ENCODE results near the gene SRSF3.

Gene SRSF3

GRCh38 chr6:36590237-36590636 is 3.9 kb upstream of the SRSF3 start:
- H3K4me3 ChIP-seq: no peak overlapping the region
- TF ChIP-seq, protein P1, sequence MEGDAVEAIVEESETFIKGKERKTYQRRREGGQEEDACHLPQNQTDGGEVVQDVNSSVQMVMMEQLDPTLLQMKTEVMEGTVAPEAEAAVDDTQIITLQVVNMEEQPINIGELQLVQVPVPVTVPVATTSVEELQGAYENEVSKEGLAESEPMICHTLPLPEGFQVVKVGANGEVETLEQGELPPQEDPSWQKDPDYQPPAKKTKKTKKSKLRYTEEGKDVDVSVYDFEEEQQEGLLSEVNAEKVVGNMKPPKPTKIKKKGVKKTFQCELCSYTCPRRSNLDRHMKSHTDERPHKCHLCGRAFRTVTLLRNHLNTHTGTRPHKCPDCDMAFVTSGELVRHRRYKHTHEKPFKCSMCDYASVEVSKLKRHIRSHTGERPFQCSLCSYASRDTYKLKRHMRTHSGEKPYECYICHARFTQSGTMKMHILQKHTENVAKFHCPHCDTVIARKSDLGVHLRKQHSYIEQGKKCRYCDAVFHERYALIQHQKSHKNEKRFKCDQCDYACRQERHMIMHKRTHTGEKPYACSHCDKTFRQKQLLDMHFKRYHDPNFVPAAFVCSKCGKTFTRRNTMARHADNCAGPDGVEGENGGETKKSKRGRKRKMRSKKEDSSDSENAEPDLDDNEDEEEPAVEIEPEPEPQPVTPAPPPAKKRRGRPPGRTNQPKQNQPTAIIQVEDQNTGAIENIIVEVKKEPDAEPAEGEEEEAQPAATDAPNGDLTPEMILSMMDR (IDR thresholded peaks at IDR 0.05): no peak
- intact Hi-C loops (cut with DNase I; ENCODE audit: low total_unique reads): loop anchor here (5.0 kb wide), 2 partner anchors 43 to 148 kb away; partner anchors contain the start of genes KCTD20, PXT1 and STK38
- H3K9me3 ChIP-seq: no peaks in the 10 kb centered on the region
- peaks cover 0 to 10% (median 8%) of the 10 kb centered on the region in 4 donors for H3K4me1 ChIP-seq
- H3K27me3 ChIP-seq: no peaks in the 10 kb centered on the region
- H3K36me3 ChIP-seq: no peaks in the 10 kb centered on the region
- no peak overlapping the region for H3K27ac ChIP-seq
- peak in 1 of 2 donors; percentile 40 for DNase-seq

GRCh38 chr6:36592221-36592655 is 1.9 kb upstream of the SRSF3 start:
- TF ChIP-seq, protein P1 (IDR thresholded peaks at IDR 0.05): no peak
- Histone ChIP-seq H3K27ac (peak overlapping the region in 1 of 2 donors; percentile 96), H3K4me3 (no peak overlapping the region), H3K27me3 (no peaks in the 10 kb centered on the region), H3K36me3 (peaks cover 6 to 12% (median 7%) of the 10 kb centered on the region in 3 donors), H3K9me3 (no peaks in the 10 kb centered on the region), H3K4me1 (peaks cover 0 to 21% (median 13%) of the 10 kb centered on the region in 4 donors)
- intact Hi-C loops (cut with DNase I; ENCODE audit: low total_unique reads): loop anchor here (5.0 kb wide), 2 partner anchors 45 to 150 kb away; partner anchors contain the start of genes KCTD20, PXT1 and STK38
- peak in 1 of 2 donors; percentile 38 for DNase-seq

DNA sequence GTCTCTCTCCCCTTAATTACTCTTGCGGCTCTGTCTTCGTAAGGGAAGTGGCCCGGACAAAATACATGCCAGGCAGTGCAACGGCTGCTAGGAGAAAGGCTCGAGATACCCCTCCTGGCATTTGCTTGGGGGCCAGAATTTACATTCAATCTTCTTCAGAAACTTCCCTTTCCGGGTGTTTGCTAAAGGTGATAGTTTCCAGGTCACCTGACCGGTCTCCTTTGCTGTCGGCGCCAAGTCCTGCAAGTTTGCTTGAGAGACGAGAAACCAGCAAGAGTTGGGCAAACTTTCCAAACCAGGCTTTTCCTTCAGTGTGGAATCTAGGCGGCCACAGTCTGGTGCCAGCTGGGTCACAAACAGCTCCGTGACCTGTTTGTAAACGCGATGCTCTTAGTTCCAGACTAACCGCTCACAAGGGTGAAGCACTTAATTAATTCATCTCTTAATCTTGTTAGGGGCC is 563 bp upstream of the SRSF3 start:
- Histone ChIP-seq H3K27ac (peak overlapping the region; percentile 94 to 96), H3K4me1 (peaks cover 0 to 34% (median 26%) of the 10 kb centered on the region in 4 donors), H3K4me3 (peak overlapping the region; percentile 61 to 62), H3K9me3 (no peaks in the 10 kb centered on the region), H3K27me3 (no peaks in the 10 kb centered on the region), H3K36me3 (peaks cover 19 to 25% (median 20%) of the 10 kb centered on the region in 3 donors)
- intact Hi-C loops (cut with DNase I; ENCODE audit: low total_unique reads): loop anchor here (5.0 kb wide), 2 partner anchors 46 to 151 kb away; partner anchors contain the start of genes KCTD20, PXT1 and STK38
- DNase-seq: peak; percentile 45 to 76
- TF ChIP-seq, protein P1 (IDR thresholded peaks at IDR 0.05): no peak

DNA sequence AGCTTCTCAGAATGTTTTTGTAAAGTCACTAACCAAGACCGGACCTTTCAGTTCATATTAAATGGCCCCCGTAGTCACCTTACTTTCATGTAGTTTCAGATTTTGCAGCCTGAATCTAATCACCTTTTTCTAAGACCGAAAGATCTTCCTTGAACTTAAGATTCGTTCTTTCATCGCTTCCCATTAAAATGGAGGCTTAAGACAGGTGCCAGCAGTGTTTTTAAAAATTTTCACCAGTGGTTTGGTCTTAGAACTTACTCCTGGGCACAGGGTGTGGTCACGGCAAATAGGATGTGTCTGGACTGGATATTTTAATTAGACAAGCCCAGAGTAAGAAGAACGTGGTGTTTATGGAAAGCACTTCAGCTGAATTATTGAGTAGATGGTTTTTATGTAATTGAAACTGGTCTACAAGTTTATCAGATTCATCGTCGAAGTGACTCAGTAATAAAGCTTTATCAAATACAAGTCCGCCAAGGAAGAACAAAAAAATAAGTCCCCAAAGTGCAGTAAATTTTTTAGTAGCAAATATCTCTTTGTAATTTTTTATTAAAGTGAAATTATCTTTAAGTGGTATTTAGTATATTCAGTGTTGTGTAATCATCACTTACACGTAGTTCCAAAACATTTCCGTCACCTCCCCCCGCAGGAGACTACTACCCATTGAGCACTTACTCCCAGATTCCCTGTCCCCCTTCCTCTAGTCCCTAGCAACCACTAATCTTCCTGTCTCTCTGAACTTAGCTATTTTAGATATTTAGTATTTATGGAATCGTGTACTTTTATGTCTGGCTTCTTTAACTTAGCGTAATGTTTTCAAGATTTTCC is 868 bp downstream of the SRSF3 start:
- H3K36me3 ChIP-seq: peaks cover 33 to 39% (median 34%) of the 10 kb centered on the region in 3 donors
- TF ChIP-seq, protein P1 (IDR thresholded peaks at IDR 0.05): no peak
- H3K27ac ChIP-seq: peak overlapping the region; percentile 94 to 96
- intact Hi-C loops (cut with DNase I; ENCODE audit: low total_unique reads): loop anchor here (5.0 kb wide), 2 partner anchors 48 to 153 kb away; partner anchors contain the start of genes KCTD20, PXT1 and STK38
- no peaks in the 10 kb centered on the region for H3K9me3 ChIP-seq
- no peaks in the 10 kb centered on the region for H3K27me3 ChIP-seq
- H3K4me3 ChIP-seq: peak overlapping the region; percentile 61 to 62
- peaks cover 0 to 49% (median 36%) of the 10 kb centered on the region in 4 donors for H3K4me1 ChIP-seq
- DNase-seq: peak; percentile 75

GRCh38 chr6:36596356-36596755 is 2.2 kb downstream of the SRSF3 start:
- intact Hi-C loops (cut with DNase I; ENCODE audit: low total_unique reads): no loop called here
- Histone ChIP-seq H3K27me3 (no peaks in the 10 kb centered on the region), H3K27ac (peak overlapping the region; percentile 94 to 96), H3K9me3 (no peaks in the 10 kb centered on the region), H3K36me3 (peaks cover 46 to 49% (median 47%) of the 10 kb centered on the region in 3 donors), H3K4me3 (peak overlapping the region; percentile 61 to 62), H3K4me1 (peaks cover 0 to 62% (median 46%) of the 10 kb centered on the region in 4 donors)
- TF ChIP-seq, protein P1 (IDR thresholded peaks at IDR 0.05): no peak
- peak in 1 of 2 donors; percentile 17 for DNase-seq
